Type B pancreatic cell (in vitro differentiated cells): ENCODE measurements around the gene SDCCAG8. TPM values are rescaled to one million over a fixed set of nuclear protein-coding genes. Genes with fewer than 3 reads are reported as not detected.
A peak's percentile ranks its signal among the peaks of the same experiment; 100 is the strongest.

Experiments
- DNase-seq: peaks from one replicate; pipeline ENCODE4 v3.0.0; 2021; ENCODE audit warnings: mixed read lengths; ENCODE audit not compliant: unreplicated experiment; ENCODE audit errors: extremely low spot score
- H3K27ac Mint-ChIP-seq: 2 replicates; pipeline ENCODE4 v1.8.0; 2021; ENCODE audit warnings: mild to moderate bottlenecking, mixed read lengths
- H3K27me3 Mint-ChIP-seq: 2 replicates; pipeline ENCODE4 v1.8.0; 2021; ENCODE audit warnings: mixed read lengths
- H3K36me3 Mint-ChIP-seq: 2 replicates; pipeline ENCODE4 v1.8.0; 2021; ENCODE audit warnings: mixed read lengths
- H3K4me1 Mint-ChIP-seq: one replicate; pipeline ENCODE4 v1.8.0; 2021; ENCODE audit warnings: mixed read lengths; ENCODE audit not compliant: unreplicated experiment
- H3K4me3 Mint-ChIP-seq: 2 replicates; pipeline ENCODE4 v1.8.0; 2021; ENCODE audit warnings: mild to moderate bottlenecking, mixed read lengths
- H3K9me3 Mint-ChIP-seq: 2 replicates; pipeline ENCODE4 v1.8.0; 2021; ENCODE audit warnings: mixed read lengths
- CTCF ChIP-seq: fragments of 200-600 bp; sonication (generic); conservative IDR thresholded peaks from 2 replicates; pipeline ENCODE4 v1.5.0; 2021; ENCODE audit warnings: antibody characterized with exemption, mild to moderate bottlenecking
- total RNA-seq: library from RNA; stranded (reverse); gene quantifications from 2 replicates; pipeline ENCODE4 v1.2.1, GENCODE V29; 2021; ENCODE audit warnings: low replicate concordance

The SDCCAG8 gene
- total RNA-seq, 1 donor from 2014 or later, result 26.0 TPM

- H3K36me3 Mint-ChIP-seq, result peaks cover 28% of the 10 kb centered on the region
- no peak overlapping the region for H3K4me3 Mint-ChIP-seq
- peaks cover 10% of the 10 kb centered on the region for H3K4me1 Mint-ChIP-seq
- H3K9me3 Mint-ChIP-seq, result no peaks in the 10 kb centered on the region
- no peak overlapping the region for H3K27ac Mint-ChIP-seq
- DNase-seq, result no peak
- no peaks in the 10 kb centered on the region for H3K27me3 Mint-ChIP-seq
- TF ChIP-seq CTCF, result no peak
These were observed 57.3 kb downstream of the SDCCAG8 start for GRCh38 chr1:243312952-243313634.

DNA sequence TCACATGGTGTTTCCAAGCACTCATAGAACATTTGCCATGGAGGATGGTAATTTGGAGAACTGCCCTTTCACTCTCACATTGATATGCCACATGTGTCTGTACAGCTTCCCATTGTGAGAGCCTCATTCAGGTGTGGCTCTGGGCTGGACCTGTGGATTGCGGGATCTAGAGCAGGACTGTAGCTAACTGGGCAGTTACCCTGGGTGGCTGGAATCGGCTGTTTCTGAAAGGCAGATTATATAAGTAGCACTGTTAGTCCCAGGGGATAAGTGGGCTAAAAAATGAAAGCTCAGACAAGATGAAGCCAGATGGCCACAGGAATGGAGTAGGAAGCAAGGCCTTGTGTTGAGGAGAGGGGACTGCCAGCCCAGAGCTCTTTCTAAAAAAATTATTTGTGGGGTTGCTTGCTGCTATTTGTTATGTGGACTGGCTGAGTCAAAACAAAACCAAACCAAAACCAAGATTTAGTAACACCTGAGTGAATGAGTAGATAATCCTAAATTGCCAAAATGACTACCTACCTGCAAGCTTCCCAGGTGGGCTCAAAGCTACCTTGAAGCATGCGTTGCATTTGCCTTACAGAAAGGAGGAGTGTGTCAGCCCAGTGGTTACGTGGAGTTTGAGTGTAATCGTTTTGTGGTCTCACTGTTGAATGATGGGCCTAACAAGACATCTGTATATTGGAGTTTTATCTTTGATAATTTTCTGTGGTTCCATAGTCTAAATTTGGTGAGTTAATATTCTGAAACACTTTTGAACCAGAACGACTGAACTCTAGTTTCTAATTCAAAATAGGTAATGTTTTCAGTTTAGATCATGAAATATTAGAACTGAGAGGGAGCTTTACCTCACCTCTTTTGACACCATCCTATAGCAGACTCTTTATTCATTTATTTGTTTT lies 58.0 kb downstream of the SDCCAG8 start:
- H3K27me3 Mint-ChIP-seq, result no peaks in the 10 kb centered on the region
- H3K27ac Mint-ChIP-seq, result no peak overlapping the region
- peaks cover 10% of the 10 kb centered on the region for H3K4me1 Mint-ChIP-seq
- H3K9me3 Mint-ChIP-seq, result no peaks in the 10 kb centered on the region
- no peak for TF ChIP-seq CTCF
- H3K36me3 Mint-ChIP-seq, result peaks cover 24% of the 10 kb centered on the region
- no peak for DNase-seq
- H3K4me3 Mint-ChIP-seq, result no peak overlapping the region

- no peak for DNase-seq
- Mint-ChIP-seq H3K36me3 (peaks cover 30% of the 10 kb centered on the region), H3K9me3 (no peaks in the 10 kb centered on the region), H3K4me1 (peaks cover 10% of the 10 kb centered on the region), H3K4me3 (no peak overlapping the region), H3K27ac (no peak overlapping the region), H3K27me3 (no peaks in the 10 kb centered on the region)
- no peak for TF ChIP-seq CTCF
These were observed 59.6 kb downstream of the SDCCAG8 start for GRCh38 chr1:243315455-243315854.

DNA sequence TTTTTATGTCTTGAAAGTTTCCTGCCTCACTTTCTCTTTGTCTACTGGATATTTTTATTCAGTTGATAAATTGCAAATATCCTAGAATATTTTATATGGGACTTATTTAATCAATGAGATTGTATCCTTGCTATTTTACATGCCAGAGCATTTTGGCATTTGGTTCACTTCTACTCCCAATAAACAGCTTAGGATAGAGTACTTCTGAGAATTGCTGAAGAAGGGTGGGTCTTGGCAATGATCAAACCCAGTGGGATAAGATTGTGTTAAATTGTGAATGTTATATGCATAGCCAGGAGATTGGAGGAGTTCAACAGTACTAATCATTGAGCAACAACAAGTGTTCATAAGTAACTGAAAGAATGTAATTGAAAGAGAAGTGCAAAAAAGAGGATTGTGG lies 60.1 kb downstream of the SDCCAG8 start:
- Mint-ChIP-seq H3K9me3 (no peaks in the 10 kb centered on the region), H3K27me3 (no peaks in the 10 kb centered on the region), H3K4me3 (peak overlapping the region; percentile 74), H3K36me3 (peaks cover 26% of the 10 kb centered on the region), H3K27ac (peak overlapping the region; percentile 80), H3K4me1 (peaks cover 10% of the 10 kb centered on the region)
- no peak for TF ChIP-seq CTCF
- no peak for DNase-seq

DNA sequence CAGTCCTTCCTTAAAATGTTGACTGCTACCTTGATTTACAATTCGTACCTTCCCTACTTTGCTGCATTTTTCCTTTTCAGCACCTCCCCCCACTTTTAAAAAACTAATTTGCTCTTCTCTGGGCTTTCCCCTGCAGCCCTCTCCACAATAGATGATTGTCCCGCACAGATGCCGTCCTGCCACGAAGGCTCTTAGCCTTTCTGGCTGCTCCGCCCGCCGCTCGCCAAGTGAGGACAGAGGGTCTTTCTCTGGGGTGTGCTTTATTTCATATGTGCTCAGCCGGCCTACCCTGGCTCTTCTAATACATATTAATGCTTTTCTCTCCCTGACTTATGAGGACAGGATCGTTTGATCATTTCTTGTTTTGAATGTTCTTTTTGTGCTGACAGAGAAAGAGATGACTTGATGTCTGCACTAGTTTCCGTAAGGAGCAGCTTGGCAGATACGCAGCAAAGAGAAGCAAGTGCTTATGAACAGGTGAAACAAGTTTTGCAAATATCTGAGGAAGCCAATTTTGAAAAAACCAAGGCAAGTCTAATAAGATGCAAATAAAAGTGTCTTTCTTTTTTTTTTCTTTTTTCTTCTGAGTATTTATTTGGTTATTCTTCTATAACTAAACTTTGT lies 60.6 kb downstream of the SDCCAG8 start:
- TF ChIP-seq CTCF, result no peak
- DNase-seq, result no peak
- Mint-ChIP-seq H3K27ac (peak overlapping the region; percentile 80), H3K36me3 (peaks cover 23% of the 10 kb centered on the region), H3K4me1 (peaks cover 10% of the 10 kb centered on the region), H3K27me3 (no peaks in the 10 kb centered on the region), H3K4me3 (peak overlapping the region; percentile 74), H3K9me3 (no peaks in the 10 kb centered on the region)
